ENCODE measurements around the gene ARPC2. TPM values are rescaled to one million over a fixed set of nuclear protein-coding genes. Genes with fewer than 3 reads are reported as not detected.
A peak's percentile ranks its signal among the peaks of the same experiment; 100 is the strongest.

Gene ARPC2
- total RNA-seq, 1 donor = 259 TPM

GRCh38 chr2:218216336-218216673, 684 bp upstream of the ARPC2 start:
- no peak for DNase-seq (ENCODE audit: low read depth in 2 of 3, low spot score in 2 of 3)

GRCh38 chr2:218217360-218218267, 625 bp downstream of the ARPC2 start:
- DNase-seq (ENCODE audit: low read depth in 2 of 3, low spot score in 2 of 3) = peak in 2 of 3 donors; percentile 62 to 65

GRCh38 chr2:218218268-218219185, 1.5 kb downstream of the ARPC2 start:
- DNase-seq (ENCODE audit: low read depth in 2 of 3, low spot score in 2 of 3) = peak in 2 of 3 donors; percentile 53 to 76

- no peak for DNase-seq (ENCODE audit: low read depth in 2 of 3, low spot score in 2 of 3)
These were observed 2.9 kb downstream of the ARPC2 start for GRCh38 chr2:218219934-218220333.

GRCh38 chr2:218221000-218221399, 4.0 kb downstream of the ARPC2 start:
- peak in 2 of 3 donors; percentile 18 to 48 for DNase-seq (ENCODE audit: low read depth in 2 of 3, low spot score in 2 of 3)

GRCh38 chr2:218223046-218223445, 6.1 kb downstream of the ARPC2 start:
- no peak for DNase-seq (ENCODE audit: low read depth in 2 of 3, low spot score in 2 of 3)

- no peak for DNase-seq (ENCODE audit: low read depth in 2 of 3, low spot score in 2 of 3)
These were observed 7.2 kb downstream of the ARPC2 start for GRCh38 chr2:218224186-218224585.

- no peak for DNase-seq (ENCODE audit: low read depth in 2 of 3, low spot score in 2 of 3)
These were observed 9.9 kb downstream of the ARPC2 start for GRCh38 chr2:218226903-218227302.

- DNase-seq (ENCODE audit: low read depth in 2 of 3, low spot score in 2 of 3) = no peak
These were observed 11.5 kb downstream of the ARPC2 start for GRCh38 chr2:218228366-218229090.

GRCh38 chr2:218229239-218229638, 12.2 kb downstream of the ARPC2 start:
- DNase-seq (ENCODE audit: low read depth in 2 of 3, low spot score in 2 of 3) = peak in 2 of 3 donors; percentile 70 to 76

GRCh38 chr2:218229851-218230250, 12.9 kb downstream of the ARPC2 start:
- DNase-seq (ENCODE audit: low read depth in 2 of 3, low spot score in 2 of 3) = no peak

- peak in 2 of 3 donors; percentile 27 to 43 for DNase-seq (ENCODE audit: low read depth in 2 of 3, low spot score in 2 of 3)
These were observed 13.9 kb downstream of the ARPC2 start for GRCh38 chr2:218230882-218231281.

GRCh38 chr2:218233543-218233942, 16.6 kb downstream of the ARPC2 start:
- DNase-seq (ENCODE audit: low read depth in 2 of 3, low spot score in 2 of 3) = no peak

- DNase-seq (ENCODE audit: low read depth in 2 of 3, low spot score in 2 of 3) = no peak
These were observed 17.5 kb downstream of the ARPC2 start for GRCh38 chr2:218234521-218234920.

- DNase-seq (ENCODE audit: low read depth in 2 of 3, low spot score in 2 of 3) = no peak
These were observed 18.0 kb downstream of the ARPC2 start for GRCh38 chr2:218235017-218235416.

GRCh38 chr2:218236829-218237228, 19.8 kb downstream of the ARPC2 start:
- DNase-seq (ENCODE audit: low read depth in 2 of 3, low spot score in 2 of 3) = no peak

- DNase-seq (ENCODE audit: low read depth in 2 of 3, low spot score in 2 of 3) = no peak
These were observed 21.9 kb downstream of the ARPC2 start for GRCh38 chr2:218238887-218239286.

GRCh38 chr2:218244204-218244603, 27.2 kb downstream of the ARPC2 start:
- DNase-seq (ENCODE audit: low read depth in 2 of 3, low spot score in 2 of 3) = no peak

- DNase-seq (ENCODE audit: low read depth in 2 of 3, low spot score in 2 of 3) = no peak
These were observed 27.7 kb downstream of the ARPC2 start for GRCh38 chr2:218244665-218245064.

GRCh38 chr2:218245214-218245613, 28.2 kb downstream of the ARPC2 start:
- DNase-seq (ENCODE audit: low read depth in 2 of 3, low spot score in 2 of 3) = no peak

- DNase-seq (ENCODE audit: low read depth in 2 of 3, low spot score in 2 of 3) = no peak
These were observed 32.7 kb downstream of the ARPC2 start for GRCh38 chr2:218249691-218250090.
